Osteocyte (in vitro differentiated cells): ENCODE measurements around the gene CR1. TPM values are rescaled to one million over a fixed set of nuclear protein-coding genes. Genes with fewer than 3 reads are reported as not detected.
"Not testable (repeated sequence)": the region's sequence is repeated elsewhere in the genome, so short reads cannot be mapped to it uniquely, and the experiment has no call there.

Experiments used
- DNase-seq: peaks from one replicate; pipeline ENCODE4 v3.0.0; 2021; ENCODE audit warnings: mixed read lengths; ENCODE audit not compliant: unreplicated experiment; ENCODE audit errors: extremely low spot score
- H3K27ac Mint-ChIP-seq: one replicate; pipeline ENCODE4 v1.8.0; 2021; ENCODE audit warnings: mild to moderate bottlenecking, mixed read lengths; ENCODE audit not compliant: unreplicated experiment
- H3K27me3 Mint-ChIP-seq: one replicate; pipeline ENCODE4 v1.8.0; 2021; ENCODE audit warnings: mixed read lengths; ENCODE audit not compliant: unreplicated experiment
- H3K36me3 Mint-ChIP-seq: one replicate; pipeline ENCODE4 v1.8.0; 2021; ENCODE audit warnings: mixed read lengths; ENCODE audit not compliant: unreplicated experiment
- H3K4me1 Mint-ChIP-seq: one replicate; pipeline ENCODE4 v1.8.0; 2021; ENCODE audit warnings: mixed read lengths; ENCODE audit not compliant: unreplicated experiment
- H3K4me3 Mint-ChIP-seq: one replicate; pipeline ENCODE4 v1.8.0; 2021; ENCODE audit warnings: mild to moderate bottlenecking, moderate library complexity, mixed read lengths; ENCODE audit not compliant: unreplicated experiment
- H3K9me3 Mint-ChIP-seq: one replicate; pipeline ENCODE4 v1.8.0; 2021; ENCODE audit warnings: mixed read lengths; ENCODE audit not compliant: unreplicated experiment
- CTCF ChIP-seq: fragments of 200-600 bp; sonication (generic); IDR thresholded peaks from 2 replicates; pipeline ENCODE4 v1.5.0; 2021; ENCODE audit warnings: antibody characterized with exemption, mild to moderate bottlenecking, moderate library complexity
- total RNA-seq: library from RNA; stranded (reverse); gene quantifications from 2 replicates; pipeline ENCODE4 v1.2.1, GENCODE V29; 2021

Gene CR1
- total RNA-seq, 1 donor from 2014 or later, result not detected

GRCh38 chr1:207658904-207659485 lies 163.0 kb downstream of the CR1 start:
- no peak overlapping the region for H3K27ac Mint-ChIP-seq
- peaks cover 6% of the 10 kb centered on the region for H3K27me3 Mint-ChIP-seq
- H3K4me1 Mint-ChIP-seq, result no peaks in the 10 kb centered on the region
- no peak for DNase-seq
- no peak overlapping the region for H3K4me3 Mint-ChIP-seq
- TF ChIP-seq CTCF, result no peak
- peaks cover 4% of the 10 kb centered on the region for H3K9me3 Mint-ChIP-seq
- H3K36me3 Mint-ChIP-seq, result no peaks in the 10 kb centered on the region

GRCh38 chr1:207659545-207660153 lies 163.7 kb downstream of the CR1 start:
- no peaks in the 10 kb centered on the region for H3K36me3 Mint-ChIP-seq
- no peaks in the 10 kb centered on the region for H3K4me1 Mint-ChIP-seq
- TF ChIP-seq CTCF, result no peak
- no peak overlapping the region for H3K27ac Mint-ChIP-seq
- peaks cover 4% of the 10 kb centered on the region for H3K9me3 Mint-ChIP-seq
- no peak overlapping the region for H3K4me3 Mint-ChIP-seq
- no peak for DNase-seq
- peaks cover 6% of the 10 kb centered on the region for H3K27me3 Mint-ChIP-seq

- not testable (repeated sequence) for H3K27ac Mint-ChIP-seq, H3K27me3 Mint-ChIP-seq, H3K9me3 Mint-ChIP-seq, H3K36me3 Mint-ChIP-seq, H3K4me1 Mint-ChIP-seq, H3K4me3 Mint-ChIP-seq, DNase-seq
Measured at GRCh38 chr1:207661420-207661819, 165.5 kb downstream of the CR1 start.

GRCh38 chr1:207666342-207666741 lies 170.4 kb downstream of the CR1 start:
- peaks cover 4% of the 10 kb centered on the region for H3K9me3 Mint-ChIP-seq
- no peak for DNase-seq
- peaks cover 4% of the 10 kb centered on the region for H3K27me3 Mint-ChIP-seq
- H3K36me3 Mint-ChIP-seq, result no peaks in the 10 kb centered on the region
- no peak for TF ChIP-seq CTCF
- no peaks in the 10 kb centered on the region for H3K4me1 Mint-ChIP-seq
- H3K27ac Mint-ChIP-seq, result no peak overlapping the region
- no peak overlapping the region for H3K4me3 Mint-ChIP-seq

GRCh38 chr1:207669528-207670009 lies 173.6 kb downstream of the CR1 start:
- H3K9me3 Mint-ChIP-seq, result no peaks in the 10 kb centered on the region
- TF ChIP-seq CTCF, result no peak
- H3K27me3 Mint-ChIP-seq, result peaks cover 17% of the 10 kb centered on the region
- no peak overlapping the region for H3K4me3 Mint-ChIP-seq
- no peak overlapping the region for H3K27ac Mint-ChIP-seq
- no peaks in the 10 kb centered on the region for H3K4me1 Mint-ChIP-seq
- no peaks in the 10 kb centered on the region for H3K36me3 Mint-ChIP-seq
- DNase-seq, result no peak
